ENCODE results near the gene DET1.
A peak's percentile ranks its signal among the peaks of the same experiment; 100 is the strongest.

DET1 gene

DNA sequence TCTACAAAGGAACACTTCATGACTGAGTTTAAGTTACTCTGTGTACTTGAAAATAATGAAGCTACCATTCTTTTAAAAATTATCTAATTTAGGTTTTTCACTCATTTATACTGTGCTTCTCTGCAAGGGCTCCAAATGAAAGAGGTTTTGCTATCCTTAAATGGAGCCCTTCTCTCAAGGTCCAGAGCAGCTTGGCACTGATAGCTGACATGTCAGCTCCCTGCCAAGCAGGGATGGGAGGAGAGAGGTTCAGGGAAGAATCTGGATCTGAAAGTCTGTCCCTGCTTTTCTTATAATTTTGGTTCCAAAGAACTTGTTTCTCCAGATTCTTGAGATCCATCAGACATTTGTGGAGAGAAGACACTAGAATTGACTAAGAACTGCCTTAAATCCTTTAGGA, 39.9 kb downstream of the DET1 start:
- H2AK5ac ChIP-seq (ENCODE audit: low read length): no peak overlapping the region
- H3K4me3 ChIP-seq (ENCODE audit: low read length): no peak overlapping the region
- no peak overlapping the region for H3K18ac ChIP-seq (ENCODE audit: low read length)
- no peak overlapping the region for H3K23ac ChIP-seq (ENCODE audit: low read length)
- H3K4me1 ChIP-seq (ENCODE audit: control insufficient read depth, low read depth, low read length): peaks cover 10% of the 10 kb centered on the region
- no peak for DNase-seq
- no peak overlapping the region for H4K8ac ChIP-seq (ENCODE audit: low read depth, low read length)
- no peak overlapping the region for H3K27ac ChIP-seq (ENCODE audit: low read depth, low read length)
- H4K5ac ChIP-seq (ENCODE audit: low read length): no peak overlapping the region
- H2BK15ac ChIP-seq (replicated peaks; ENCODE audit: low read depth): no peak overlapping the region
- no peaks in the 10 kb centered on the region for H3K36me3 ChIP-seq (ENCODE audit: control insufficient read depth, insufficient read depth, low read length)
- no peak overlapping the region for H3K4me2 ChIP-seq (ENCODE audit: low read length)
- H3K4ac ChIP-seq (ENCODE audit: low read depth, low read length): no peak overlapping the region
- H2BK120ac ChIP-seq (ENCODE audit: low read depth, low read length): no peak overlapping the region
- no peaks in the 10 kb centered on the region for H3K79me1 ChIP-seq (ENCODE audit: low read length)
- no peak overlapping the region for H2BK5ac ChIP-seq (ENCODE audit: low read length)
- H3K79me2 ChIP-seq (ENCODE audit: control insufficient read depth, insufficient read depth, low read length): no peaks in the 10 kb centered on the region
- H3K27me3 ChIP-seq (ENCODE audit: insufficient read depth, low read length, poor library complexity): no peaks in the 10 kb centered on the region
- H3K56ac ChIP-seq (ENCODE audit: low read length): no peak overlapping the region
- no peak overlapping the region for H3K9ac ChIP-seq (ENCODE audit: low read length)

DNA sequence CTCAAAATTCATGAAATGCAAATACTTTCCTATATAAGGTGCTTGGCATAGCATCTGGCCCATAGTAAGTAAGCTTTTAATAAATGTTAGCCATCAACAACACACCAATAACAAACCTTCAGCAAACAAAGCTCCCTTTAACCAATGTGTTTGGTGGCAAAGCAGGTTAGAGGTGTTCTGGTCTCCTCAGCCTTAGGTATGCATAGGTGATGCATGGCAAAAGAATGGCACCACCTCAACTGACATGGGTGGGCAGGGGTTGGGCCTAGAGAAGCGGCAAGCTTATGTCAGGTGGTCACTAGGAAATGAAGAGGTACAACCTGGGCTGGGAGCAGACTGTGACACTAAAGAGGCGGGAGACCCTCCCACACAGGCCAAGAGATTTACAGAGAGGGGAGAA, 40.8 kb downstream of the DET1 start:
- Histone ChIP-seq H3K23ac (ENCODE audit: low read length) (no peak overlapping the region), H3K79me2 (ENCODE audit: control insufficient read depth, insufficient read depth, low read length) (no peaks in the 10 kb centered on the region), H3K4me3 (ENCODE audit: low read length) (no peak overlapping the region), H3K9ac (ENCODE audit: low read length) (no peak overlapping the region), H2BK15ac (replicated peaks; ENCODE audit: low read depth) (no peak overlapping the region), H3K18ac (ENCODE audit: low read length) (no peak overlapping the region), H3K56ac (ENCODE audit: low read length) (no peak overlapping the region), H2BK5ac (ENCODE audit: low read length) (no peak overlapping the region), H3K36me3 (ENCODE audit: control insufficient read depth, insufficient read depth, low read length) (no peaks in the 10 kb centered on the region), H4K5ac (ENCODE audit: low read length) (no peak overlapping the region), H3K4me1 (ENCODE audit: control insufficient read depth, low read depth, low read length) (peaks cover 10% of the 10 kb centered on the region), H3K27me3 (ENCODE audit: insufficient read depth, low read length, poor library complexity) (no peaks in the 10 kb centered on the region), H3K27ac (ENCODE audit: low read depth, low read length) (no peak overlapping the region), H3K4ac (ENCODE audit: low read depth, low read length) (no peak overlapping the region), H3K79me1 (ENCODE audit: low read length) (no peaks in the 10 kb centered on the region), H4K8ac (ENCODE audit: low read depth, low read length) (no peak overlapping the region), H2AK5ac (ENCODE audit: low read length) (no peak overlapping the region), H3K4me2 (ENCODE audit: low read length) (no peak overlapping the region), H2BK120ac (ENCODE audit: low read depth, low read length) (no peak overlapping the region)
- no peak for DNase-seq
- no CpG with 5 or more reads among the region's 2 CpGs for WGBS (ENCODE audit: extremely low coverage, insufficient coverage, low lambda C conversion rate)

DNA sequence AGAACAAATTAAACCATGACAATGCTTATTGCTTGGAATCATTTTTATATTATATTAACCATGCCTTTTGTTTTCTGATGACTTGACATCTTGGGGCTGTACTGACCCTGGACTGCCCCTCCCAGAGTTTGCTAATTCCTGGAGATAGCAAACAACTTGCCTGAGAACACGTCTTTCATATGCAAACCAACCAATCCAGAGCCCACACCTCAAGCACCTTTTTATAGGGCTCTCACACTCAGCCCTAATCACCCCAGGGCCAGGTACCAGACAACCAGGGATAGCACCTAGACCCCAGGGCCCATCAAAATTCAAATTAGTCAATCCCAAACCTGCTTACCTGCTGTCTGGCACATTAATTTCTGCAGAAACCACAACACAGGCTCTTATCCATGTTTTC, 42.0 kb downstream of the DET1 start:
- H3K36me3 ChIP-seq (ENCODE audit: control insufficient read depth, insufficient read depth, low read length): no peaks in the 10 kb centered on the region

DNA sequence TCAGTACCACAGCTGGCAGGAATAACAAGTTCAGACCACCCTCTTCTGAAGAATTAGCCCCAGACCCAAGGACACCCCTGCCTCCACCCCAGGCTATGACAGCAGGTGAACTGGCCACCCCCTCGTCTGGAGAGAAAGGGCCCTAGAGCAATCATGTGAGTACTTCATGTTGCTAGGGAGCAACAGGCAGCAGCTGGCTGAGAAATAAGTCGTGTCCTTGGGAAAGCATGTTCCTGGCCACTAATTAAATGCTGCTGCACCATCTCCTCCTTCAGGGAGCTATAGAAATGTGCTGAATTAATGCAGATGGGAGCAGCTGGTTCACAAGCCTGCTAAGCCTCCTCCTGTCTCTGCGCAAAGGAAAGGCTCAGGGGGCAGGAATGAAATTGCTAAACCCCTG, 47.5 kb downstream of the DET1 start:
- Histone ChIP-seq H4K8ac (ENCODE audit: low read depth, low read length) (no peak overlapping the region), H2BK15ac (replicated peaks; ENCODE audit: low read depth) (no peak overlapping the region), H3K4ac (ENCODE audit: low read depth, low read length) (no peak overlapping the region), H3K36me3 (ENCODE audit: control insufficient read depth, insufficient read depth, low read length) (no peaks in the 10 kb centered on the region), H3K79me2 (ENCODE audit: control insufficient read depth, insufficient read depth, low read length) (no peaks in the 10 kb centered on the region), H3K4me1 (ENCODE audit: control insufficient read depth, low read depth, low read length) (peaks cover 4% of the 10 kb centered on the region), H3K18ac (ENCODE audit: low read length) (no peak overlapping the region), H2BK120ac (ENCODE audit: low read depth, low read length) (no peak overlapping the region), H3K4me3 (ENCODE audit: low read length) (no peak overlapping the region), H2AK5ac (ENCODE audit: low read length) (no peak overlapping the region), H3K27me3 (ENCODE audit: insufficient read depth, low read length, poor library complexity) (no peaks in the 10 kb centered on the region), H3K79me1 (ENCODE audit: low read length) (no peaks in the 10 kb centered on the region), H2BK5ac (ENCODE audit: low read length) (no peak overlapping the region), H3K27ac (ENCODE audit: low read depth, low read length) (no peak overlapping the region), H3K4me2 (ENCODE audit: low read length) (no peak overlapping the region), H4K5ac (ENCODE audit: low read length) (no peak overlapping the region), H3K56ac (ENCODE audit: low read length) (no peak overlapping the region), H3K9ac (ENCODE audit: low read length) (no peak overlapping the region), H3K23ac (ENCODE audit: low read length) (no peak overlapping the region)
- DNase-seq: no peak
- WGBS (ENCODE audit: extremely low coverage, insufficient coverage, low lambda C conversion rate): no CpG with 5 or more reads among the region's 3 CpGs

More for the DNA sequence above, 42.0 kb downstream of the DET1 start:
- Histone ChIP-seq H3K27ac (ENCODE audit: low read depth, low read length) (no peak overlapping the region), H3K27me3 (ENCODE audit: insufficient read depth, low read length, poor library complexity) (no peaks in the 10 kb centered on the region), H2AK5ac (ENCODE audit: low read length) (no peak overlapping the region), H3K9ac (ENCODE audit: low read length) (no peak overlapping the region), H4K8ac (ENCODE audit: low read depth, low read length) (no peak overlapping the region), H3K18ac (ENCODE audit: low read length) (no peak overlapping the region), H3K23ac (ENCODE audit: low read length) (no peak overlapping the region), H2BK120ac (ENCODE audit: low read depth, low read length) (no peak overlapping the region), H2BK15ac (replicated peaks; ENCODE audit: low read depth) (no peak overlapping the region), H3K4ac (ENCODE audit: low read depth, low read length) (no peak overlapping the region), H3K4me1 (ENCODE audit: control insufficient read depth, low read depth, low read length) (peaks cover 10% of the 10 kb centered on the region), H3K79me2 (ENCODE audit: control insufficient read depth, insufficient read depth, low read length) (no peaks in the 10 kb centered on the region), H3K56ac (ENCODE audit: low read length) (no peak overlapping the region), H3K79me1 (ENCODE audit: low read length) (no peaks in the 10 kb centered on the region), H2BK5ac (ENCODE audit: low read length) (no peak overlapping the region), H4K5ac (ENCODE audit: low read length) (no peak overlapping the region), H3K4me3 (ENCODE audit: low read length) (no peak overlapping the region), H3K4me2 (ENCODE audit: low read length) (no peak overlapping the region)
- DNase-seq: no peak
- no CpG with 5 or more reads among the region's 1 CpG for WGBS (ENCODE audit: extremely low coverage, insufficient coverage, low lambda C conversion rate)

DNA sequence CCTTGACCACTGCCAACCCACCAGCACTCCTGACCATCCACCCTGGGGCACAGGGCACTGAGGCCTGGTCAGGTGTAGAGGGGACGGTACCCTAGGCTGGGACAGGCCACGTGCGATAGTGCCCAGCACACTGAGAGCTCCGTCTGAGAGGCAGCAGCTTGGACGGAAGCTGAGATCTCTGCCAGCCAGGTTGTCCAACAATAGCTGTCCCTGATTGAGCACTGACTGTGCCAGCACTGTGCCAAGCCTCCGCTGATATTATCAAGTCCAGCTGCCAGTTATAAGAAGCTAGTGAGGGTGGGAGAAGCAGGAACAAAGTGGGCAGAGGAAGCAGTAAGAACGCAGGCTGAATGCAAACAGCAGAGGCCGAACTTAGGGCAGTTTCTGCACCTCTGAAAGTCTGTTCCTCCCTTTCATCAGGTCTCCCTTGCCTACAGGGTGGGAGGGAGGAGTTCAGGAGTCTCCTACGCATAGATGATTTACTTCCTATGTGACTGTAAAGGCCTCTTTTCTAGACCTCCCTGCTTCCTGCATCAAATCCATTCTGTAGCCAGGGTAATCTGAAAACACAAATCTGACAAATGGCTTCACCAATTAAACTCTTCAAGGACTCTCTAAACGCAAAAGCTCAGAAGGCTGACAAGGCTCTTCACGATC, 49.2 kb downstream of the DET1 start:
- no peak overlapping the region for H3K27ac ChIP-seq (ENCODE audit: low read depth, low read length)

DNA sequence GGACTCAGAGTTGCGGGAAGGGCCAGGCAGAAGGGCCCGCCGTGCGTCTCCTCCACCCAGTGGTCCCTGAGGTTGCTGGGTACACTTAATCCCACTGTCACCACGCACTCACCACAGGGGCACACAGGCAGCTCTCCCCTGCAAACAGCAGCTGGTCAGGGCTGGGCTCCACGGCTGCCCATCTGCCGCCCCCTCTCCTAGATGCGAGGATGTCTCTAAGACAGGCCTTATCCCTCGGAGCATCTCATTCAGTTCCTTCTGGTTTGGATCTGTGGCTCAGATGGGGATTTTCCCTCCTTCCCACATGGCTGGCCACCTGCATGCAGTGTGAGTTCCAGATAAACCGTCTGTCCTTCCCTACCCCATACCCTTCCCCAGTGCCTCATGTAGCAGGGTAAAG, 52.6 kb downstream of the DET1 start:
- H4K5ac ChIP-seq (ENCODE audit: low read length): no peak overlapping the region
- no peak overlapping the region for H3K27ac ChIP-seq (ENCODE audit: low read depth, low read length)
- DNase-seq: no peak

More for the DNA sequence above, 49.2 kb downstream of the DET1 start:
- Histone ChIP-seq H3K4me3 (ENCODE audit: low read length) (no peak overlapping the region), H2BK15ac (replicated peaks; ENCODE audit: low read depth) (no peak overlapping the region), H3K79me1 (ENCODE audit: low read length) (no peaks in the 10 kb centered on the region), H3K79me2 (ENCODE audit: control insufficient read depth, insufficient read depth, low read length) (no peaks in the 10 kb centered on the region), H2BK5ac (ENCODE audit: low read length) (no peak overlapping the region), H2AK5ac (ENCODE audit: low read length) (peak overlapping the region; percentile 43), H3K27me3 (ENCODE audit: insufficient read depth, low read length, poor library complexity) (no peaks in the 10 kb centered on the region), H3K23ac (ENCODE audit: low read length) (no peak overlapping the region), H4K8ac (ENCODE audit: low read depth, low read length) (no peak overlapping the region), H3K9ac (ENCODE audit: low read length) (no peak overlapping the region), H3K4me1 (ENCODE audit: control insufficient read depth, low read depth, low read length) (peaks cover 3% of the 10 kb centered on the region), H3K36me3 (ENCODE audit: control insufficient read depth, insufficient read depth, low read length) (no peaks in the 10 kb centered on the region), H3K56ac (ENCODE audit: low read length) (peak overlapping the region; percentile 17), H3K4ac (ENCODE audit: low read depth, low read length) (no peak overlapping the region), H2BK120ac (ENCODE audit: low read depth, low read length) (no peak overlapping the region), H4K5ac (ENCODE audit: low read length) (no peak overlapping the region), H3K4me2 (ENCODE audit: low read length) (no peak overlapping the region), H3K18ac (ENCODE audit: low read length) (no peak overlapping the region)
- DNase-seq: no peak
- no CpG with 5 or more reads among the region's 11 CpGs for WGBS (ENCODE audit: extremely low coverage, insufficient coverage, low lambda C conversion rate)

More for the DNA sequence above, 52.6 kb downstream of the DET1 start:
- Histone ChIP-seq H3K56ac (ENCODE audit: low read length) (no peak overlapping the region), H2BK15ac (replicated peaks; ENCODE audit: low read depth) (no peak overlapping the region), H3K27me3 (ENCODE audit: insufficient read depth, low read length, poor library complexity) (no peaks in the 10 kb centered on the region), H3K4me1 (ENCODE audit: control insufficient read depth, low read depth, low read length) (peaks cover 3% of the 10 kb centered on the region), H3K4me2 (ENCODE audit: low read length) (no peak overlapping the region), H2AK5ac (ENCODE audit: low read length) (no peak overlapping the region), H3K36me3 (ENCODE audit: control insufficient read depth, insufficient read depth, low read length) (no peaks in the 10 kb centered on the region), H3K4ac (ENCODE audit: low read depth, low read length) (no peak overlapping the region), H3K23ac (ENCODE audit: low read length) (no peak overlapping the region), H4K8ac (ENCODE audit: low read depth, low read length) (no peak overlapping the region), H3K18ac (ENCODE audit: low read length) (no peak overlapping the region), H3K79me2 (ENCODE audit: control insufficient read depth, insufficient read depth, low read length) (no peaks in the 10 kb centered on the region), H3K9ac (ENCODE audit: low read length) (no peak overlapping the region), H3K4me3 (ENCODE audit: low read length) (no peak overlapping the region), H2BK5ac (ENCODE audit: low read length) (no peak overlapping the region), H2BK120ac (ENCODE audit: low read depth, low read length) (no peak overlapping the region), H3K79me1 (ENCODE audit: low read length) (no peaks in the 10 kb centered on the region)
- WGBS (ENCODE audit: extremely low coverage, insufficient coverage, low lambda C conversion rate): no CpG with 5 or more reads among the region's 10 CpGs
